ENCODE measurements around the gene GAREM1.
"Not testable (repeated sequence)": the region's sequence is repeated elsewhere in the genome, so short reads cannot be mapped to it uniquely, and the experiment has no call there.

Gene GAREM1

GRCh38 chr18:32366586-32367538 lies 103.8 kb downstream of the GAREM1 start:
- no peak for DNase-seq

DNA sequence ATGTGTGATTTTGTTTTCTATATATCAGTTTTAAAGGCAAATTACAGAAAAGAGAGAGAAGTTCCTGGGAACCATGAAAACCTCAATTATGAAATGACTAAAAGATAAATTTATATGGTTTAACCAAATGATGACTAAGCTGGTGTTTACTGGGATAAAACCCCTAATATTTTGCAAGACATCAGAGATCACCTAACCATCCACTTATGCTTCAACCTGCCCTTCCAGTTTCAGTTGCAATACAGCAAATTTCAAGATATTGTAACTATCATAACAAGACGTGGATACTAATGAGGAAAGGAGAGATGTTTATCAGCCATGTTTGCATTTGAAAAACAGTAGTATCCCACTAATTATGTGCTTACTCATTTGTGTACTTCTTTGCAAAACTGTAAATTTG lies 108.2 kb downstream of the GAREM1 start:
- DNase-seq = no peak

DNA sequence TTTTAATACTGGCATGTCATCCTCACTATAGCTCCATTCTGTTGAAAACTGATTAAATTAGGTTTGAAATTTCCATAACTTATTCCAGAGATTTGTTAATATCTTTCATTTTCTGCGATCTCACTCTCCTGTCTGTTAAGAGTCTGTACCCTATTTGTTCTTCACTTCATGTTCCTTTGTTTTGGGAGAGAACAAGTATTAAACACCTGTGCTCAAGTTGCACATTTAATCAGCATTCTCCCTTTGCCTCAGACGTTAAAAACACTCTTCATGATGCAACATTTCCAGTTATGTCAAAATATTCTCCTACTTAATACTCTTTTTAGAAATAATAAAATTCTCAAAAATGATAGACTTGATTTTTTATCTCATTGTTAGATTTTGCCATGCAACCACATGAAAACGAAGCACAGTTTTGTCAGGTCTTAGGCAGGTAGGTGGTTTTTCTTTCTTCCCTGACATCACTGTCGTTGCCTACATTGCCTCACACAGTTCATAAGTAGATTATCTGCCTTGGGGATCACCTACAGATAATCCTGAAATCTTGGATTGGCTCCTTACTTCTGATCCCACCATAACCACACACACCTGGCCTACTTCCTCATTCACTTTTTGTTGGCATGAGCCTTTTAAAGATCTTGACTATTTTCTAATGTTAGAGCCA lies 109.9 kb downstream of the GAREM1 start:
- DNase-seq = no peak

DNA sequence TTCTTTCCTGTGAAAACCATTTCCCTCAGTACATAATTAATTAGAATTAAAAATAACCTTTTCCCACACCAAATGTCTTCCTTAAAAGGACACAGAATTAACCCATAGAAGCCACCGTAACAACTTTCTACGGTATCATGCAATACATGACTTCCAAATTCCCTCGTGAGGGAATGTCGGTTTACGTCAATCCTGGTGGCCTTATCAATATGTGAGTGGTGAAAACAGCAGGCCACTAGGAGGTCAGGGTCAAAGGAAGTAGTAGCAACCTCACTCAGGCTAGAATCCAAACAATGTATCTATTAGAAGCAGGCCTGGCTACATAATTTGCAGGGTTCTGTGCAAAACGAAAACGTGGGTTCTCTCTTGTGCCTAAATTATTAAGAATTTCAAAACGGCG lies 112.2 kb downstream of the GAREM1 start:
- DNase-seq = no peak

GRCh38 chr18:32358075-32358474 lies 112.6 kb downstream of the GAREM1 start:
- no peak for DNase-seq

DNA sequence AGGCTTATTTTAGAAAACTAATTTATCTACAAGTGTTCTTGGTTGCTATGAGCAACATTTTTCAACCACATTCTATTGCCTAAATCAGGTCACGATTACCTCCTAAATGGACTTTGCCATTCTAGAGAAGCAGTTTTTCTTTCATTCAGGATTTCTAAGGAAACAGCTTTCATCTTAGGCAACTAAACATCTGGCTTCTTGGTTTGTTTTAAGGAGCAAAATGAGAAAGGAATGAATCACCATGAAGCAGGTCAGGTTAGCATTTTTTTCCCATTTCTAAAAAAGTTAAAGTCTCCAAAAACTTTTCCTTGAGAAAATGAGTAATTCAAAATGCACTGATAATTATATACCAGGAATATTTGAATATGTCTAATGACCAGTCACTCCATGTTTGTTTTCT lies 114.8 kb downstream of the GAREM1 start:
- DNase-seq = no peak

DNA sequence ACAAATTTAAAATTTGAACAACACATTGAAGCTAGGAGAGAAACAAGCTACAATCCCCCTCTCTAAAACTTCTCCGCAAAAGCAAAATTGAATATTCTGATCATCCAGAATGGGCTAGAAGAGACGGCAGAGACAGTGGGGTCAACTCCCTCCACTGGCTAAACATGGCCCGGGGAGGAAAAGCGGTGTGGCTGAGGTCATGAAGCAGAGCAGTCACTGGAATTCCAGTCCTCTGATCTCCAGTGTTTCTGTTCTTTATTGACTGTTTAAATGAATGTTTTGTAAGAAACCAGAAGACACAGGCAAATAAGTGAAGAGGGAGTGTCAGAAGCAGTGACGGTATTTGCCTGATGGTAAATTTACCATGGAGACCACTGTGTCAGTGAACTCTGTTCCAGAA lies 116.2 kb downstream of the GAREM1 start:
- DNase-seq = no peak

GRCh38 chr18:32353257-32353656 lies 117.4 kb downstream of the GAREM1 start:
- no peak for DNase-seq

- DNase-seq = no peak
These were observed 119.7 kb downstream of the GAREM1 start for GRCh38 chr18:32351032-32351431.

DNA sequence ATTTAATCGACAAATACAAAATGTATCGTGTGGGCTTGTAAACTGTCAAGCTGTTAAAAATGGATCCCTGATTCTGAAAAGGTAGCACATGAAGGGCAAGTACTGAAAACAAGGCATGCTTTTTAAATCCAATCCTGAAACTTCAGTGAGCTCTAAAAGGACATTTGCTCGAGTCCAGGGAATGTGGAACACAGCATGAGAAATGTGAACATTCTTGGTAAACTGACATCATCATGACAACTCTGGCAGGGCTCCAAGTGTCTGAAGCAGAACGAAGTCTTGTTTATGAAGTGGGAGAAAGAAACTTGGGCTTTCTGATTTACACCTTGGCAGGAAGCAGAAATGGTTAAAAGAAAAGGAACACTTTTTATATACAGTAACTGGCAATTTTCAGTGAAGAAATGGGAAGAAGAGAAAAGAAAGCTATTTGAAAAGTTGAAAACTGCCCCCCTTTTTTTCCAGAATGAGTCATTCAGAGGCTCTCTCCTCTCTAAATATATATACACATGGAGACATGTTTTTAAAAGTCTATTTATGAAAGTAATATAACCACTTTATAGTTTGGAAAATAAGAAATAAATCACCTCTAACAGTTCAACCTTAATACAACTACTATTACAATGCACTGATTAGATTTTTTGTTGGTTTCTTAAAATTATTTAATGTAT lies 120.8 kb downstream of the GAREM1 start:
- DNase-seq = no peak

DNA sequence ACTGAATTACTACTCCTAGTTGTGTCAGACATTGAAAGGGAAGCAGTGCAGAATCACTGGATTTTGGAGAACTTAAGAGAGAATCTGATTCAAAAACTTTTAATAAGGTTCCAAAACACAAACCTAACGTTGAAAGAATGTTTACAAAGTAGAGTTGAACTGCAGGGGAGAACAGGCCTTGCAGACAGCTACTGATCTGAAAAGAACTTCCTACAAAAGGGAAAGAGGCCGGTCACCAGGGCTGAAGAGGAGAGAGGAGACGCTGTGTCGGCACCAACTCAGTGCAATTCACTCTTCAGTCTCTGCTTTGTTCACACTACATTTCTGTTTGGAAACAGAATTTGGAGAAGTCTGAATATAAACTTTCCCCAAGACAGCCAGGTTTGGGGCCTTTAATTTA lies 124.0 kb downstream of the GAREM1 start:
- DNase-seq = no peak

DNA sequence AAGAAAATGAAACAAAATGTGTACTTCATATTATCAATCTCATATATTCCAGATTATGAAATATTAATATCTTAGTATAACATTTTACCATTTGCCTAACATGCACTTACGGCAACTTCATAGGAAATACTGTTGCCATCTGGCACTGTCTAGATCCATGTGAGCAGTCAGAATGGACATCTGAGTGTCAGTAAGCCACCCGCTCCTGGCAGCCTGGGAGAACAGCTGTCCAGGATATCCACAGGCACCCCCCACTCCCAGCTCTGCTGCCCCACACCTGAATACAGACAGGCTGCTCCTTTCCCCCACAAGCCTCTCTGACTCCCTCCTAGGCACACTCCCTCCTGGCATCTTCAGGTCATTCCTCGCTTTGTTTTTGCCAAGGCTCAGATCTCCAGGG lies 127.0 kb downstream of the GAREM1 start:
- DNase-seq = no peak

DNA sequence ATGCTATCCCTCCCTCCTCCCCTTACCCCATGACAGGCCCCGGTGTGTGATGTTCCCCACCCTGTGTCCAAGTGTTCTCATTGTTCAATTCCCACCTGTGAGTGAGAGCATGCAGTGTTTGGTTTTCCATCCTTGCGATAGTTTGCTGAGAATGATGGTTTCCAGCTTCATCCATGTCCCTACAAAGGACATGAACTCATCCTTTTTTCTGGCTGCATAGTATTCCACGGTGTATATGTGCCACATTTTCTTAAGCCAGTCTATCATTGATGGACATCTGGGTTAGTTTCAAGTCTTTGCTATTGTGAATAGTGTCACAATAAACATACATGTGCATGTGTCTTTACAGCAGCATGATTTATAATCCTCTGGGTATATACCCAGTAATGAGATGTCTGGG lies 129.6 kb downstream of the GAREM1 start:
- not testable (repeated sequence) for DNase-seq

DNA sequence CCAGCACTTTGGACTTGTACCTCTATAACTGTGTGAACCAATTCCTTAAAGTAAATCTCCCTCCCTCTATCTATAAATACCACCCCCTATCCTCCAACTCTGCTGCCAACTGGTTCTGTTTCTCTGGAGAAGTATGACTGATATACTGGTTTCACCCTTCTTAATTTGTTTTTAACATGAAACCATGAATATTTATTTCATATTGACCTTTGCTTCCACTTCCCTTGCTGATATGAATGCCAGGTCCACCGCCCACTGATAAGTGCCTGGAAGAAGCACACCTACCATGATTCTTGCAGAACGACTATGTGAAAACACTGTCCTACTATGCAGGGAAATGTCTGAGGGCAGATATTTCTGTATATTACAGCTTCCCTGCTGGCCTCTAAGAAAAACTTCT lies 131.6 kb downstream of the GAREM1 start:
- no peak for DNase-seq

DNA sequence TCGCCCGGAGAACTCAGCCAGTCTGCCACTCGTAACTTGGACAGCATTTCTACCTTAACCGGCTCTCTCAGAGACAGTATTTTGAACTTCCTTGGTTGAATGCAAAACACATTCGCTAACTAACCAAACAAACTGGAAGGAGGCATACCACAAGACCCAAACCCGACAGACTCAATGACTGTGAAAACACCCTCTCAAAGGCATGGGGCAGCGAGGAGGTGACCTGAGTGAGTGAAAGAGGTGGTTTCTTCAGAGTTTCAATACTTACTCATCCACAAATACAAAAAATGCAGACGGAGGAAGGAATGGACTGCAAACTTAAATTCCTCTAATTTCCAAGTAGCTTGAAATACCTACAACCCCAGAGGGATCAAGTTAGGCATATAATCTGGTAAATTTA lies 132.9 kb downstream of the GAREM1 start:
- no peak for DNase-seq

GRCh38 chr18:32337347-32337746 lies 133.3 kb downstream of the GAREM1 start:
- DNase-seq = no peak

DNA sequence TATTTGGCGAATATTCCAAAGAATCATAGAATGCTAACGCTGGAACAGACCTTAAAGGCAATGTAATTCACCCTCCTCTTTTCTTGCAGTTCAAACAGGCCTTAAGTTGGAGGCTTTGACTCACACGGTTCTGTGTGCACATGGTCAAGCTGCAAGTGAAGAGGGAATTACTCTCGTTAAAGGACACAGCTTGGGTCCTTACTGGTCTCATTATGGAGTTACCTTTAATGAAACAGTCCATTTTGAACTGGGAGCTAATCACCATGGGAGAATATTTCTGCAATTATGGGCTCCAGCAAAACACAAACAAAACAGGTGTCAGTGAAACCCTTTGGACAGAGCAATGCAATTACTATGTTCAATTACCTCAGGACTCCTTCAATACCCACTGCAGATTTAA lies 135.5 kb downstream of the GAREM1 start:
- DNase-seq = no peak

DNA sequence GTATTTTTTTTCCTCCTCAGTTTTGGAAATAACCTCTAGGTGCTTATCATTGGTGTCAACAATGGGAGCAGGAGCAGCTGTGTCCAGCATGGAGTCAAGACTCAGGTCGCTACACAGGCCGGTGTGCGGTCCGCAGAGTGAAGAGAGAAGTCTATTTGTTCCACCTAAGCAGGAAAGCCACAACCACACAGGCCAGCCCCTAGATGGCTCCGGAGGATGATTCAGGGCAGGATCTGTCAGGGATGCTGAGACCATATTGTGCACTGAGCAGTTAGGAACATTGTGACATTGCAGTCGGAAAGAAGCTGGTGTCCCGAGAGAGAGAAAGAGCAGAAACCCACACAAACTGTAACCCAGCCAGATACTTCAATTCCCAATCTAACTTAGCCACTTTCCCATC lies 136.9 kb downstream of the GAREM1 start:
- no peak for DNase-seq

DNA sequence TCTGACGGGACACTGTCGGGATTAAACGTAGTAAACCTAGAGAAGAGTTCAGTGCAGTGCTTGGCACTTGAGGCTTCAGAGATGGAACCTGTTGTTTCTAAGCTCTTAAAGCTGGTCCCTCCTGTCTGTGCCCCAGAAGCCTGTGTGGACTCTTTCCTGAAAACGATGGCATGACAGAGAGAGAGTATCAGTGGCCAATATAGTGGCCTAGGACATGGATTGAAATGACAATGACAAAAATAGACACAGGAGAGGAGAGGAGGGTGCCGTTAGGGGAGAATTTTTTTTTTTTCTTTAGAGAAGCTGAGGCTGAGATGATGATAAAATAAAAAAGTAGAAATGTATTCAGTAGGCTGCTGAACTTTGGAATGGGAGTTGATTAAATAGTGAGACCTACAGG lies 138.0 kb downstream of the GAREM1 start:
- DNase-seq = no peak

DNA sequence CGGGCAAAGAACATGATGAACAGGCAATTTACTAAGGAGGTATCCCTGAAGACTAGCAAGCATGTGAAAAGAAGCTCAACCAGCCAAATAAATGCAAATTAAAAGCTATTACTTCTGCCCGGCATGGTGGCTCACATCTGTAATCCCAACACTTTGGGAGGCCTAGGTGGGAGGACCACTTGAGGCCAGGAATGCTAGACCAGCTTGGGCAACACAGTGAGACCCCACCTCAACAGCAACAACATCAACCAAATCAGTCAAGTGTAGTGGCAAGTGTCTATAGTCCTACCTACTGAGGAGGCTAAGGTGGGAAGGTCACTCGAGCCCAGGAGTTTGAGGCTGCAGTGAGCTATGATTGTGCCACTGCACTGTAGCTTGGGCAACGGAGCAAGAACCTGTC lies 141.7 kb downstream of the GAREM1 start:
- DNase-seq = no peak

DNA sequence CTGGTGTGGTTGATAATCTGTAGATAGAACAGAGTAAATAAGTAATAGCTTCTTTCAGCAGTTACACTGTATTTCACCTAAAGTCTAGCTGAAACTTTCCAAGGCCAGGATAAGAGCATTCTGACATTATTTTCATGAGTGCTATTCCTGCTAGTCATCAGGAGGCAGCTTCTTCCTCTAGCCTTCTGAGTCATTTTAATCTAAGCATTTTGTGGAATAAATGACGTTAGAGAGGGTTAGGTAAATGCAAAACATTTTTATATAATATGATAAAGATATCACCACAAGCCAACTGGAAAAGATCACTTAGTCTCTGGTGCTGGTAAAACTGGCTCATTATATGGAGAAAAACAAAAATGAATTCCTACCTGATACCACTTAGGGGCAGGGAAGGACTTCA lies 142.3 kb downstream of the GAREM1 start:
- no peak for DNase-seq

DNA sequence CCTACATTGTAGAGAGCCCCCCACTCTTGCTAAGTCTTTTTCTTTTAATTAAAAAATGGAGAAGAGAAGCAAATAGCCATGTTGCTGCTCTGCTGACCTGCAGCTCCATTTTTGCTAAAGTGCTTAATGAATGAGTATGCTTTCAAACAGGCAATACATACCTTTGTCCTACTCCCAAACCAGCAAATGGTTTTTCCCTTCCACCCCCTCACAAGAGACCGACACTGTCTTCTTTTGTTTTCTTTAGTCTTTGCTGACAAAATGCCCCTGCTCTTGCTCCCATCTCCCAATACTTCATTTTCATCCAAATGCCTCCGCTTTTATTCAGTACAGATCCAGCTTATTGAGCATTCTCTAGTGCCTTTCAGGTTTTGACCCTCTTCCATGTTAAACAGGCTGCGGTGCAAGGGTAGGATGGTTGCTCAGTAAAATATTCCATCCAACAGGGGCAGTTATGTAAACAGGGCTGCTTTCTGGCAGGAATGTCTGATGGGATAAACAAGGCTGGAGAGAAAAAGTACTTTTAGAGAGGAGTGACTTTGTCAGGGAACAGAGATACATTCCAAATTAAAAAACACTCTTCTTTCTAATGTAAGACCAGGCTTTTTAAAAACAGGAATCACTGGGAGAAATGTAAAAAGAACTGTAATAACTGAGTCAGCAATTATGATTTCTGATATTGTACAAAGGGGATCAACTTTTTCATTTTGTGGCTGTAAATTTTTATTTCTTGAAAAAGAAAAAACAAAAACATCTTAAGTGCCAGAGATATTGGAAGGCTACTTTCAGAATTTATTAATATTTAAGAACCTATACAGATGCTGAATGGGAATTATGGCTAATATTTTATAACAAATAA lies 144.0 kb downstream of the GAREM1 start:
- no peak for DNase-seq

DNA sequence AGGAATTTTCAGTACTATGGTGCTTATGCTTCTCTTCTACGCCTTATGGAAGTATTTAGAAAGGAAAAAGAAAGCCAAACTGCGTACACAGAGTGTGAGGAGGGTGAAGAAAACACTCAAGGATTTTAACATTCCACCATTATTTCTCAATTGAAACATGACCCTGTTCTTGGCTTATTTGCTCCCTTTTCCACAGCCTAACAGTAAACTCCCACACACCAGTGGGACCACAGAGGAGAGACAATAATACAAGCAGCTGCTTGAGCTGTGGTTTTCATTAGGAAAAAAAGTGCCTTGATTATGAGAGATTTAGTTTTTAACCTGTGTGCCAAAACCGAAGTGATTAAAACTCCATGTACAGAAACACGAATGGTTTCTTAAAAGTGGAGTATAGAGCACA lies 146.5 kb downstream of the GAREM1 start:
- DNase-seq = no peak
